GM18873 (cell line): Measurements from ENCODE around the gene MT1M.
"Not testable (repeated sequence)": the region's sequence is repeated elsewhere in the genome, so short reads cannot be mapped to it uniquely, and the experiment has no call there.

Experiments used
- ATAC-seq: cut with Tn5 transposase; IDR thresholded peaks from one replicate; pipeline ENCODE4 v1.9.1; 2021; ENCODE audit warnings: mild to moderate bottlenecking, moderate library complexity, moderate number of reproducible peaks; ENCODE audit not compliant: unreplicated experiment, low FRiP score

The MT1M gene

DNA sequence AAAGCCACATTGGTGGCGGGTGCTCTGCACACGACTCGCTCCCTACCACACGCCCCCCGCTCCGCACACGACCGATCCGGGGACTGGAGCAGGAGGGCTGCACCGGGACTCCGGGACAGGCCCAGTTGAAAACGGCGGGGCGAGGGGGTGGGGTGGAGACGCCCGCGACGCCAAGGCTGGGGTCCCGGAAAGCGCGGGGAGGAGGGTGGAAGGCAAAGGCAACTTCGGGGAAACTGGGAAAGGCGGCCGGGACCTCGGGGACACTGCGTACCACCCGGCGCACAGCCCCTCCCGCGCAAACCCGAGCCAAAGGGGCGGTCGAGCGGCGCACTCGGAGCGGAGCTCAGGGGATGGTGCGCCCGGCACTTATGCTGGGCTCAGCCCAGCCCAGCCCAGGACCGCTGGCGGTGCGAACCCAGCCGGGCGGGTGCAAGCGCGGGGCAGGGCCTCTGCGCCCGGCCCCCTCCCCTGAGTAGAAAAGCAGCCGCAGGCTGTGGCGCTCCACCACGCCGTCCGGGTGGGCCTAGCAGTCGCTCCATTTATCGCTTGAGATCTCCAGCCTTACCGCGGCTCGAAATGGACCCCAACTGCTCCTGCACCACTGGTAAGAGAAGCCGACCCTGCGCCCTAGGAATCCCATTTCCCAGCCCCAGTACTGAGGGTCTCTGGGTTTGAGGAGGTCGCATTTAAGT lies at the start of gene MT1M:
TSS of gene MT1M (plus strand) at position 504 of the 692 bp plus-strand sequence. CDS start at position 577, 73 bp downstream.
- no peak for ATAC-seq

DNA sequence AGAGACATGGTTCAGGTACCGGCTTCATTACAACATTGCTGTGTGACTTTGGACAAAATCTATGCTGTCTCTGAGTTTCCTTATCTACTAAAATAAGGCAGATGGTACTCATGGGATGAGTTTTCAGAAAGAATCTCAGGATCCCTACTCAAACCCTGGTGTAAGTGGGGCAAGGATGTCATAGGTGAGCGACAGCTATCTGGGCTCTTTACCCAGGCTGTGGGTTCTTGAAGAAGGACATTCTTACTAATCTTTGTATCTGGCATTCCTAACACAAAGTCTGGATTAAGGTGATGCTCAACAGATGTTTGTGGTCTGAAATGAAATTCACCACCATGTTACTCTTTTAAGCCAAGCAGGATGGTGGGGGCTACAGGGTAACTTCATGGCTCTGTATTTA lies 49.5 kb upstream of the MT1M start:
- ATAC-seq = not testable (repeated sequence)

DNA sequence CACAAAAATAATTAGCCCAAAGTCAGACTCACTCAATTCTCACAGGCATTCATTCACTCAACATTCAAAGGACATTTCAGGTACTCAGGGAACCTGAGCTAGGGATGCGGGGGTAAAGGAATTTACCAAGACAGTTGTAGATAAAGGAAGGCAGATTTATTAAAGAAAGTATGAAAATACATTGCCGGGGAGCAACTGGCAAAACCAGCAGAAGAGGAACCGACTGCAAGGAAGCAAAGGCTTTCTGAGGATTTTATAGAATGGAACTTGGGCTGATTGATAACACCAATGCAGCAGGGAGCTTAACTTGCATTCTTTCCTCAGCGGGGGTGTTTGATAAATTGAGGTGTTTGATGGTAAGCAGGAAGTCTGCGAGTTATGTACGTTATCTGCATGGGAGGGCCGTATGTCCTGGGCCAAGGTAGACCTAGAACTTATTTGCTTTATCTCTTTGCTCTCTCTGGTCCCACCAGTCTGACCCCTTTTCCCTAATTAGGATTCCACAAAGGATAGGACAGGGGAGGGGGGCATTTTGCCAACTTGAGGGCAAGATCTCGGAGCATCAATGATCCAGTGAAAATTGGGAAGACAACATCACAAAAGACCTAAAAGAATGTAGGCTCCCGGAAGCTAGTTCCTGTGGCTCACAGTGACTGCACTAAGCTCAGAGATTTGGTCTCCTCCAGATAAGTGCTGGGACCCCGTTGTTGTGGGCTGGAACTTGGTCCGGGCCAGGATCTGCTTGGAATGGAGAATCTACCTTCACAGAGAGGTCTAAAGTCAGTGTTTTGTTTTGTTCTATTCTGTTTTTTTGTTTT lies 48.9 kb upstream of the MT1M start:
- ATAC-seq = no peak

DNA sequence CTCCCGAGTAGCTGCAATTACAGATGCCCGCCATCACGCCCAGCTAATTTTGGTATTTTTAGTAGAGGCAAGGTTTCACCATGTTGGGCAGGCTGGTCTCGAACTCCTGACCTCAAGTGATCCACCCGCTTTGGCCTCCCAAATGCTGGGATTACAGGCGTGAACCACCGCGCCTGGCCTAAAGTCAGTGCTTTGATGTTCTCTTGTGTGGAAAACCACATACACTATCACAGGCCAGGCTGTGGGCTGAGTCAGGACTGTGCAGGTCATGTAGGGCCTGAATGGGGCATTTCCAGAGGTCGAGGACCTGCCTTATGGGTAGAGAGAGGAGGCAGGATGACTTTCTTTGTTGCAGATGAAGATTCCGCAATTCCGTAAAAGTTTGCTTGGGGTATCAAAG lies 48.2 kb upstream of the MT1M start:
- no peak for ATAC-seq

DNA sequence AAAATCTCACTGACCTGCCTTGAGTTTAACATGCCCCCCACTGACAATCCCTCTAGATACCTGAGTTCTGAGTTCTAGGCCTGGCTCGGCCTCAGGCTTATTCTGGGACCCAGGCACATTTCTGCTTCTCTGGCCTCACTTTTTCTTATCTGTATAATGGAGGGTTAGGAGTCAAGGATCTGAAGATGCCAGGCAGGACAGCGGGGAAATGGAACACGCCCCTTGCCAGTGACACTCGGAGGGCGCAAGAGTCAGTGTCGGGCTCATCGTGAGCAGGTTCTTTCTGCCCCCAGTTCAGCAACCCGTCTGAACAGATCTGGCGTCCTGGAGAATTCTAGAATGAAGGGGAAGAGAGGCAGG lies 43.7 kb upstream of the MT1M start:
- no peak for ATAC-seq

DNA sequence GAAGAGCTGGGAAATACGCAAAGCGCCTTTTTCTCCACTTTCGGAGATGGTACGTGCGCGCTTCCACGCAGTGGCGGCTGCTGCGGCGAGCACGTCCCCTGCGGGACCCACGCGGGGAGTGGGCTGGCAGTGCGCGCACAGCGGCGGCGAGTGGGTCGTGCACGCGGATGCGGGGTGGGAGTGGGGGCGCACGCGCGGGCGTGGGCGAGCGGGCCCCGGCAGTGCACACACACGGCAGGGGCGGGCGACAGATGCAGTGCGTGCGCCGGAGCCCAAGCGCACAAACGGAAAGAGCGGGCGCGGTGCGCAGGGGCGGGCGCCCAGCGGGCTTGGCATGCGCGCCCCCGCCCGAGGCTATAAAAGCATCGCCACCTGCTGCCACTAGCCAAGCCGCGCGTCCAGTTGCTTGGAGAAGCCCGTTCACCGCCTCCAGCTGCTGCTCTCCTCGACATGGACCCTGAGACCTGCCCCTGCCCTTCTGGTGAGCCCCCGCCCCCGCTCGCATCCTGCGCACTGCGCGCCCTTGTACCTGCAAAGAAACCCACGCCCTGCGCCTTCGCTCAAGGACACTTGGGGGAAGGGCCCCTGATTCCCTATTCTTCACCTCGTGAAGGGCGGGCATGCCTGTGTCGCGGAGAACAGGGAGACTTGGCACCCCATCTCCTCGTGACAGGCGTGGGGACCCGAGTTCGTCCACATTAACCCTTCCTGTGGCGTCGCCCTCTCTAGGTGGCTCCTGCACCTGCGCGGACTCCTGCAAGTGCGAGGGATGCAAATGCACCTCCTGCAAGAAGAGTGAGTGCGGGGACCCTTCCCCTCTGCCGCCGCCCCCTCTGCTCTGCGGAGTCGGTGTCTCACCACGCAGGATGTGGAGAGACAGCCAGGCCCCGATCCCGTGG lies 43.1 kb upstream of the MT1M start, which contains the start of gene MT3:
TSS of gene MT3 (plus strand) at position 388 of the 899 bp plus-strand sequence. CDS start at position 451, 63 bp downstream.
- ATAC-seq = no peak

DNA sequence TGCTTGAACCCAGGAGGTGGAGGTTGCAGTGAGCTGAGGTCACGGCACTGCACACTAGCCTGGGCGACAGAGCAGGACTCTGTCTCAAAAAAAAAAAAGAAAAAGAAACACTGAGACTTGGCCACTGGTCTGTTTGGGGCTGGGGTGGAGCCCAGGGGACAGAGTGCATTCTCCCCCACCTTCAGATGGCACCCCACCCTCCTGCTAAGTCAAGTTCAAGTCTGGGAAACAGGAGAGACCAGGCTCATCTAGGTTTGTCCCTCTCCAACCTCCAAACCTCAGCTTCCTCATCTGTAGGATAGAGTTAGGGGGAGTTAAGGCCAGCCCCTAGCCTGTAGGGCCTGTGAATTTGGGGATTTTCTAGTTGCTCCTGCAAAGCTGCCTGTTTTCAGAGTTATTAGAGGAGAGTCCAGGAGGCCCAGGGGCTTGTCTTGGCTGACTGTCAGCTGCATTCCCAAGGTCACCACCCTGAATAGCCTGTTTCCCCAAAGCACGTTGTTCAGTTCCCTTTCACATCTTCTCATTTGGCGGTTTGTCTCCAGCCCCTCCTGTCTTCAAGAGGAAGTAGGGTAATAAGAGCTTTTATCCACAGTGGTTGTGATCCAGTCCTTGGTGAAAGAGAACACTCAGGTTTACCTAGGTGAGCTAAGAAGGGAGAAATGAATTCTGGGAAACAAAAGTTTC lies 40.9 kb upstream of the MT1M start:
- no peak for ATAC-seq

DNA sequence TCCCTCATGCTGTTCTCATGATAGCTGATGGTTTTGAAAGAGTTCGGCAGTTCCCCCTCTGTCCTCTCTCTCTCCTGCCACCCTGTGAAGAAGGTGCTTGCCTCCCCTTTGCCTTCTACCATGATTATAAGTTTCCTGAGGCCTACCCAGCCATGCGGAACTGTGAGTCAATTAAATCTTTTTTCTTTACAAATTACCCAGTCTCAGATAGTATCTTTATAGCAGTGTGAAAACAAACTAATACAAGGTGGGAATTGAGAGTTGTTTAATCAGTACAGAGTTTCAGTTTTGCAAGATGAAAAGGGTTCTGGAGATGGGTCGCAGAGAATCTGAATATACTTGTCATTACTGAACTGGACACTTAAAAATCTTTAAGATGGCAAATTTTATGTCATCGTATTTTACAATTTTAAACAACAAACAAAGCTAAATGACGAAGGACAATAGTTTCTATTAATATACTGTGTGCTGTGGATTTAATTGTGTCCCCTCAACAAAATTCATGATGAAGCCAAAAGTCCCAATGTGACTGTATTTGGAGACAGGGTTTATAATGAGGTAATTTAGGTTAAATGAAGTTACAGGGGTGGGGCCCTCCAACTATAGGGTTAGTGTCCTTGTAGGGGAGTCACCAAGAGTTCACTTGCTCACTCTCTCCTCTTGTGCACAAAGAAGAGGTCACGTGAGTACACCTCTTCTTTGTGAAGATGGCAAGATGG lies 38.7 kb upstream of the MT1M start:
- ATAC-seq = no peak

DNA sequence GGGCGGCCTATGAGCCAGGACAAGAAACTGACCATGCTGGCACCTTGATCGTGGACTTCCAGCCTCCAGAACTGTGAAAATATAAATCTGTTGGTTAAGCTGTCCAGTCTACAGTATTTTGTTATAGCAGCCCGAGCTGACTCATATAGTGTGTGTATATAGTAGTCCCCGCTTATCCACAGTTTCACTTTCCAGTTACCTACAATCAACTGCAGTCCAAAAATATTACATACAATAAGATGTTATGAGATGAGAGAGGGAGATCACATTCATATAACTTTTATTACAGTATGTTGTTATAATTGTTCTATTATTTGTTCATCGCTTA lies 38.2 kb upstream of the MT1M start:
- ATAC-seq = no peak

DNA sequence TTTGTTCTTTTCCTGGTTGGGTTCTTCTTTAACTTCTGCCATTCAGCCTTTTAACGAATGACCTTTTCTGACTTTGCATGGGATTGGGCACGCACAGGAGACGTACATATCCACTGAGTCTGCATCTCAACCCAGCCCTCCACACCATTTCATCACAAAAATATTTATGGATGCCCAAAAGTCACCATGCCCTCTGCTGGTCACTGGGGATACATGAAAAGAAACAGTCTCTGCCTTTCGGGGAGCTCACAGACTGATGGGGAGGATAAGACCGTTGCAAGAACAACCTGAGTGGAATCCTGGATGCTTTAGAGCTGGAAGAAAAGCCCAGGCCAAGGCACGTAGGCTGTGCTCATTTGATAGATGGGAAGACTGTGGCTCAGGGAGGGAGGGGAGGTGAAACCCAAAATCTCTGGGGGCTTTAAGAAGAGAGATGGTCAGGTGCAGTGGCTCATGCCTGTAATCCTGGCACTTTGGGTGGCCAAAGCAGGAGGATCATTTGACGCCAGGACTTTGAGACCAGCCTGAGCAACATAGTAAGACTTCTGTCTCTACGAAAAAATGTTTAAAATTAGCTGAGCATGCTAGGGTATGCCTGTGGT lies 32.0 kb upstream of the MT1M start:
- no peak for ATAC-seq

DNA sequence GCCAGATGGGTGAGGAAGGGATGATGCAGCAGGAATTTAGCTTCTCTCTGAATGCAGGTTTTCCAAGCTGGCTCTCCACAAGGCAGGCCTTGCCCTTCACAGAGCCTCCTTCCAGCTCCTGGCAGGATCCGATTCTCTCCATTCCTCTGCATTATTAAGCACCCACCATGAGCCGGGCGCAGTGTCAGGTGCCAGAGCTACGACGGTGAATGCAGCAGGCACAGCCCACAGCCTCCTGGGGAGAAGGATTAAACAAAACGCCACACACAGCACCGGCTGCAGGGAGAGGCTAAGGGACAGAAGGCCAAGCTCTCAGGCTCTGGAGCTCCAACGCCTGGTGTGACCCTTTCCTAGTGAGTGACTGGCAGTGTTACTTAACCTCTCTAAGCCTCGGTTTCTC lies 31.1 kb upstream of the MT1M start:
- no peak for ATAC-seq

DNA sequence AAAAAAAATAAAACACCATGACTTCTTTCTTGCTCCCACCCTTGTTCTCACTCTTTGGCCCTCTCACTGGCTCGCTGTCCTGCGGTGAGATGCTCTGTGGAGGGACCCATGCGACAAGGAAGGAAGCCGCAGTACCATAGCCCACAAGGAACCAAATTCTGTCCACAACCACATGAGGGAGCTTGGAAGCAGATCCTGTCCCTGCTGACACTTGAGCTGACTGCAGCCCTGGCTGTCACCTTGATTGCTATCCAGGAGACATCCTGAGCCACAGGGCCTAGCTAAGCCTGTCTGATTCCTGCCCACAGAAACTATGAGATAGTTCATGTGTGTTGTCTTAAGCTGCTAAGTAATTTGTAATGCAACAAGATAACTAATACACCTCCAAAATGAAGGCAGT lies 28.9 kb upstream of the MT1M start:
- no peak for ATAC-seq

DNA sequence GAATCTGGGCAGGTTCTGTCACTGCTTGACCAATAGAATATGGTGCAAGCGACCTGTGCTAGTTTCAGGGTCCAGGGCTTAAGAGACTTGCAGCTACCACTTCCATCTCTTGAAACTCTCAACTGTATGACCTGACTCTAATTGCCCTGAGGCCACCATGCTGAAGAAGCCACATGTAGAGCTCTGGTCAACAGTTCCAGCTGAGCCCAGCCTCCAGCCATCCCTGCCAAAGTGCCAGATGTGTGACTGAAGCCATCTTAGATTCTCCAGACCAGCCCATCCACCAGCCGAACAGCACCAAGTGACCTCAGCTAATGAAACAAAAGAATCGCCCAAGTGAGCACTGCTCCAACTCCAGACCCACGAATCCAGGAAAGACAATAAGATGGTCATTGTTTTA lies 27.5 kb upstream of the MT1M start:
- no peak for ATAC-seq

DNA sequence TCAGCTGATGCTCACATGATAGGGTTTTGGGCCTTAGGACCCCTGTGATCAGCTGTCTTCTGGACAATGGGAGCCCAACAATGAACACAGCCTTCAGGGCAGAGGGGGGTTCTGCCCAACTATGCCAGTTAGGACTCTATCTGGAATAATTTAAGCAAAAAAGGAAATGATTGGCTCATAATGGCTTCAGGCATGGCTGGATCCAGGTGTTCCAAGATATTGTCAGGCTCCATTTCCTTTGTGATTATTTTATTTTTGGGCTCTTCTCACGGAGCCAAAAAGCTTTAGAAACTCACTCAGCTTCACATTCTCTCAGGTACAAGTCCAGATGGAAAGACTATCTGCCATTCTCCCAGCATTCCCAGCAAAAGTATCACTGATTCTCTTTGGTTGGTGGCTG lies 27.0 kb upstream of the MT1M start:
- no peak for ATAC-seq

DNA sequence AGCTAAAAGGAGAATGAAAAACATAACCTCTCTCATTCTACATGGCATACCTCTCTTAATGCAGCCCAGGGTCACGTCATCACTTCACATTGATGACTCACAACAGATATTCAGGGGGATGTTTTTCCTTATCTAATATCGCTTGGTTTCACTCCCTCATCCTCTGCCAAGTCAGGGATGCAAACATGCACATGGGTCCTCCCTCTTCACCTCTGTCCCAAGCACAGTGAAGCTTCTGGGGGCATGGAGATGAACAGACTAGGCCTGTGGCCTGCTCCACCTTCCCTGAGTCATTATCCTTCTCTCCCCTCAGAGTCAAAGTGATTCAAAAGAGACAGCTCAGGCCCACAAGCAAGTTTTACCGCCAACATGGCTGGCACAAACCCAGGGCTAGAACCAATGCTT lies 26.4 kb upstream of the MT1M start:
- no peak for ATAC-seq

DNA sequence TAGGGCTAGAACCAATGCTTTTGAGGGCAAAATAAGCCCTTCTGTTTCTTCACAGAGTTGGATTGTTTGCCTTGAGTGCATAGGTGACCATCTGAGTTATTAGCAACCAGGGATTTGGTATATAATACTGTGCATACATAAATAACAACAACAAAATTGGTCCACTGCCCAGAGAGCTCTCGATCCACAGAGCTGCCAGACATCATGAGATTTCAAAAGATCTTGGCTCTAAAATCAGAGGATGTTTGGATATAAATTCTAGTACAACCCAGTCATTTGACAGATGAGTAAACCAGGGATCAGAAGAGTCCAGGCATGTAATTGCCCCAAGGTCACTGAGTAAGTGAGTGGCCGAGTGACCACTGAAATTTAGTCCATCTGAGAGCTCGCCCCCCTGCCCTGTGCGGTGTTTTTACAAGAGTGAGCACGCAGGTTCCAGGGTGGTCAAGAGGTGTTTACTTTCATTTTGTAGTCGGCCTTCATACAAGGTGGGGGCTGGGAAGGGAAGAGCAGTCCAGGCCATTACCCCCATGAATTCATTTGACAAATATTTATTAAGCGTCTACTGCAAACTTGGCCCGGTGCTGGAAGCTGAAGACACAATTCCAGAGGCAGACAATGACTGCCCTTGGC lies 25.9 kb upstream of the MT1M start:
- no peak for ATAC-seq

DNA sequence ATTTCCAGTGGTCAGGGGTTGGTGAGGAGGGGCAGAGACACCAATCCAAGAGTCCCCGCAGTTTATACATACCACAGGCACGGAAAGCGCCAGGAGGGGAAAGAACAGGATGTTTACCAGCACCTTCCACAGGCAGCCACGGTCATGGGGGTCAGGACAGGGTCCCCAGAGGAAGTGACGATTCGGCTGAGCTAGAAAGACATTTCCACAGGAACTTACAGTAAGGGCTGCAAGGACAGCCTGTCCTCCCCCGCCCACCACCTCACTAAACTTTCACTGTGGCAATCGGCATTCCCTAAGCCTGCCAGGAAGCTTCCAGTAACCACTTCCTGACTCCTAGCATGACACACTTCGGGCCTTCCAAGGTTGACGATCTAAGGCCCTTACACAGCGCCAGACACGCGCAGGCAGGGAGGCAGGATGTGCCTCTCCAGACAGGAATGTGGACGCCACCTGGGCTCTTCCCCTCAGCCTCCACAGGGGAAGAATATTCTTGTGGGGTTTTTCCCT lies 25.3 kb upstream of the MT1M start:
- no peak for ATAC-seq

DNA sequence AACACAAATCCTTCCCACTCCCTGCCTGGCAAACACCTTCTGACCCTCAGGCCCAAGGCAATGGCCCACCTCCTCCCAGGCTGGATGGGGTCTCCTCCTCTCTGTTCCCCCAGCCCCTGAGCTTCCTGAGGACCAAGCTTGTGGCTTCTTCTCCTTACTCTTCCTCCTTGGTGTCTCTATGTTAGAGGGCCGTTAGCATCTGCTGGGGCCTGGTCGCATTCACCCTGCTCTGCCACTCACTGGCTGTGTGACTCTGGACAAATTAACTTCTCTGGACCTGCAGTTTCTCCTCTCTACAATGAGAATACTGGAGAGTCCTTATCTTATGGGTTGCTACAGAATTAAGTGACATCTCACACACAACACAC lies 24.8 kb upstream of the MT1M start:
- ATAC-seq = no peak
